Stomach (tissue), 19 donors: ENCODE measurements around the gene FLOT2. TPM values are rescaled to one million over a fixed set of nuclear protein-coding genes. Genes with fewer than 3 reads are reported as not detected.

Experiments used
- DNase-seq, 2 donors: peaks; one replicate each; pipeline versions ENCODE4 v3.0.0 to v3.0.0-alpha.2; 2013 to 2019
- H3K27ac ChIP-seq, 5 donors: fragments of 200-600 bp in 4 of 5; sonication (generic) in 4 of 5; one replicate each; pipeline ENCODE4 v1.5.1; 2013 to 2019; ENCODE audit warnings: mild to moderate bottlenecking in 1 of 5, moderate library complexity in 1 of 5
- H3K27me3 ChIP-seq, 3 donors: fragments of 200-600 bp; sonication (generic); one replicate each; pipeline ENCODE4 v1.5.1; 2017 to 2019; ENCODE audit warnings: mixed run types in 1 of 3
- H3K36me3 ChIP-seq, 4 donors: fragments of 200-600 bp; sonication (generic); 1 replicate in 3 of 4; 2 replicates in 1 of 4; pipeline ENCODE4 v1.5.1; 2016 to 2019
- H3K4me1 ChIP-seq, 4 donors: fragments of 200-600 bp; sonication (generic); one replicate each; pipeline ENCODE4 v1.5.1; 2016 to 2019
- H3K4me3 ChIP-seq, 4 donors: fragments of 200-600 bp; sonication (generic) in 3 of 4; one replicate each; pipeline ENCODE4 v1.5.1; 2016 to 2019; ENCODE audit warnings: mild to moderate bottlenecking in 1 of 4
- H3K9me3 ChIP-seq, 4 donors: fragments of 200-600 bp; sonication (generic); one replicate each; pipeline ENCODE4 v1.5.1; 2016 to 2019
- EP300 ChIP-seq: sonication (generic); formaldehyde crosslinking; IDR thresholded peaks from one replicate; pipeline ENCODE4 v1.6.1; 2017; ENCODE audit warnings: antibody characterized with exemption
- POLR2A ChIP-seq, 4 donors: fragments of 450-650 bp; IDR thresholded peaks; one replicate each; pipeline ENCODE4 v1.6.1; 2016; ENCODE audit warnings: antibody characterized with exemption in 4 of 4, control low read depth in 2 of 4, mild to moderate bottlenecking in 1 of 4, moderate library complexity in 1 of 4
- POLR2AphosphoS5 ChIP-seq, 3 donors: sonication (generic); formaldehyde crosslinking; IDR thresholded peaks; one replicate each; pipeline ENCODE4 v1.6.1; 2016; ENCODE audit warnings: antibody characterized with exemption in 3 of 3
- WGBS, 5 donors: extraction: QIAGEN DNeasy Blood & Tissue Kit in 3 of 5; methylation state at CpG; one replicate each; pipeline versions ENCODE4 v1.1.5 to v1.1.7; 2013 to 2018; 5-methylcytosine and 5-hydroxymethylcytosine counted together
- intact Hi-C: fragments of 100-400 bp; cut with DNase I; formaldehyde crosslinking; loops from one replicate; pipeline ENCODE4 v1.15.1; 2023; ENCODE audit warnings: low total_unique reads
- long read RNA-seq, 10 donors: transcript quantifications; one replicate each; lab custom pipeline, GENCODE V29; 2026
- polyA plus RNA-seq, 3 donors: library from polyadenylated mRNA; stranded (reverse); fragments of 200-250 nt; gene quantifications; one replicate each; pipeline ENCODE4 v1.2.3, GENCODE V29; 2013
- total RNA-seq, 5 donors: library from RNA; depleted of rRNA; stranded (reverse); fragments of >200 nt; gene quantifications; one replicate each; pipeline versions ENCODE4 v1.1.0 to v1.2.3, GENCODE V29; 2014 to 2016
- TF ChIP-seq, protein P1 (sequence below), 7 experiments: fragments of 450-650 bp in 4 of 7; fragments of 200-600 bp in 3 of 7; sonication (generic) in 3 of 7; IDR thresholded peaks; one replicate each; pipeline ENCODE4 v1.5.1; 2016 to 2019; ENCODE audit warnings: antibody characterized with exemption in 7 of 7, control low read depth in 2 of 7, mild to moderate bottlenecking in 1 of 7
- donor health status: healthy with polysubstance abuse.
- donor health status: Bipolar disorder and iron deficiency.
- donor health status: healthy.

The FLOT2 gene, protein sequence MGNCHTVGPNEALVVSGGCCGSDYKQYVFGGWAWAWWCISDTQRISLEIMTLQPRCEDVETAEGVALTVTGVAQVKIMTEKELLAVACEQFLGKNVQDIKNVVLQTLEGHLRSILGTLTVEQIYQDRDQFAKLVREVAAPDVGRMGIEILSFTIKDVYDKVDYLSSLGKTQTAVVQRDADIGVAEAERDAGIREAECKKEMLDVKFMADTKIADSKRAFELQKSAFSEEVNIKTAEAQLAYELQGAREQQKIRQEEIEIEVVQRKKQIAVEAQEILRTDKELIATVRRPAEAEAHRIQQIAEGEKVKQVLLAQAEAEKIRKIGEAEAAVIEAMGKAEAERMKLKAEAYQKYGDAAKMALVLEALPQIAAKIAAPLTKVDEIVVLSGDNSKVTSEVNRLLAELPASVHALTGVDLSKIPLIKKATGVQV
- total RNA-seq, result 10 to 100 TPM; 19.5 to 80.5 (median 42.4) TPM
- polyA plus RNA-seq, result 10 to 100 TPM; 32.1 to 43.2 (median 37.0) TPM
- long read RNA-seq, donor 1, partial matches to known transcripts, result 0 of 7 reads
- long read RNA-seq, donor 1, other reads (novel, unspliced or antisense), result 0 of 7 reads
- long read RNA-seq, donor 2, transcript FLOT2-210 (11 exons, 2,585 nt), result minor isoform, 6 of 22 reads
- long read RNA-seq, donor 2, transcript FLOT2-202 (11 exons, 2,618 nt), result major isoform, 16 of 22 reads
- long read RNA-seq, donor 2, partial matches to known transcripts, result 0 of 22 reads
- long read RNA-seq, donor 2, other reads (novel, unspliced or antisense), result 0 of 22 reads
- long read RNA-seq, donor 3, transcript FLOT2-202 (11 exons, 2,618 nt), result major isoform, 8 of 9 reads
- long read RNA-seq, donor 3, partial matches to known transcripts, result 0 of 9 reads
- long read RNA-seq, donor 3, other reads (novel, unspliced or antisense), result 0 of 9 reads
- long read RNA-seq, donor 4, result 0 reads
- long read RNA-seq, donor 5, transcript FLOT2-202 (11 exons, 2,618 nt), result major isoform, 7 of 8 reads
- long read RNA-seq, donor 5, partial matches to known transcripts, result 0 of 8 reads
- long read RNA-seq, donor 5, other reads (novel, unspliced or antisense), result 0 of 8 reads
- long read RNA-seq, donor 6, transcript FLOT2-202 (11 exons, 2,618 nt), result major isoform, 36 of 44 reads
- long read RNA-seq, donor 6, partial matches to known transcripts, result 5 of 44 reads
- long read RNA-seq, donor 6, other reads (novel, unspliced or antisense), result 0 of 44 reads
- long read RNA-seq, donor 7, transcript FLOT2-202 (11 exons, 2,618 nt), result major isoform, 10 of 11 reads
- long read RNA-seq, donor 7, partial matches to known transcripts, result 0 of 11 reads
- long read RNA-seq, donor 7, other reads (novel, unspliced or antisense), result 0 of 11 reads
- long read RNA-seq, donor 8, transcript FLOT2-202 (11 exons, 2,618 nt), result major isoform, 11 of 13 reads
- long read RNA-seq, donor 8, partial matches to known transcripts, result 0 of 13 reads
- long read RNA-seq, donor 8, other reads (novel, unspliced or antisense), result 0 of 13 reads
- long read RNA-seq, donor 9, transcript FLOT2-202 (11 exons, 2,618 nt), result major isoform, 5 of 5 reads
- long read RNA-seq, donor 9, partial matches to known transcripts, result 0 of 5 reads
- long read RNA-seq, donor 9, other reads (novel, unspliced or antisense), result 0 of 5 reads
- long read RNA-seq, donor 10, partial matches to known transcripts, result 0 of 3 reads
- long read RNA-seq, donor 10, other reads (novel, unspliced or antisense), result 0 of 3 reads

DNA sequence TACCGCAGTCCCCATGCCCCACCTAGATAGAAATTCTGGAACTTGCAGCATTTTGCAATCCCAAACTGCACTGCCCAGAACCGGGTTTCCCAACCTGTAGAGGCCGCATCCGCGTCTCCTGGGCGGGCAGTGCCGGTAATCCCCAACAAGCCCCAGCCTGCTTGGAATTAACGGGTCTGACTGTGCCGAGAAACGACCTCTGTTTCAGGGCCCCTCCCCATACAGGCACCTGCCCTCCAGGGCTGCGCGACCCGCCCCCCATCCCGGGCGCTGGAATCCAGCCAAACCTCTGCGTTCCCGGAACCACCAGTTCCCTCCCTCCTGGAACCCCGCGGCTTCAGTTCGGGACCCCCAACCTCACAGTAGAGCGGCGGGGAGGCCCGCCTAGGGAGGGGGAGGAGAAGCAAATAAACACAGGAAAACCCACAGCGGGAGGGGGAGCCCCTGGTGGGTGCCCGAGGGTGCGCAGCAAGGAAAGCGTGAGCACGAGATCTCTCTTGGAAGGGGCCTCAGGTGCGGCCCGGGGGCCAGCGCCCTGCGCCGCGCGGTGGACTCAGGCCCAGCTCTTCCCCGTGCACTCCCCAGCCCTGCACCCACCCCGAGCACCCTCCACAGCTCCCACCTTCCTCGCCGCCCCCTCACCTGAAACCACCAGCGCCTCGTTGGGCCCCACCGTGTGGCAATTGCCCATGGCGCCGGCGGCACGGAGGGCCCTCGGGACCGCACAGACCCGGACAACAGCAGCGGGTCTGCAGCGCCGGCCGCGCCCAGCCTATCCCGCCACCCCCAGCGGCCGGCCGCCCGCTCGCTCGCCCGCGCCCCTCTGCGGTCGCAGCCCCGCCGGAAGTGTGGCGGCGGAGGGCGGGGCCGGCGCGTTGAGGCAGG, at the start of gene FLOT2:
TSS of gene FLOT2 (minus strand) at position 850 of the 885 bp plus-strand sequence. CDS start at position 691, 159 bp downstream.
- WGBS, 5 donors, result 0 to 1% (median 0%) methylated on average over 34 to 73 of the region's 73 CpGs
- DNase-seq, result peak; percentile 54 to 89
- intact Hi-C loops, result no loop called here

DNA sequence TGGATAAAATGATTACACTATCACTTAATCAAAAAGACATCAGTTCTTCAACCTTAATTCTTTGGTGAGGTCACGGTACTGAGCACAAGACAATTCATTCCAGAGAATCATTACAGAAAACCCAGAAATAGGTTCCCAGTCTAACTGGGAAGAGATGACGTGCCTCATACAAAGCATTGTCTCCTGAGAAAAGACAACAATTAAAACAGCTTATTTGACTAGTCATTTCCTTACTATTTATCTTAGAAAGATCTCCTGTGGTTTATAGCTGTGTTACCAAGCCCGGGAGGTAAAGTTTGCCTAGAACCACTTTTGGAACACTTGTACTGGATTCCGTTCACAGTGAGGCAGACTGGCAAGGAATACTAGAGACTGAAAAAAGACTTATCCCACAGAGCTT, 48.7 kb upstream of the FLOT2 start:
- Histone ChIP-seq H3K27ac (peak overlapping the region in 4 of 5 donors; percentile 24 to 99 (median 46)), H3K36me3 (peaks cover 6 to 31% (median 15%) of the 10 kb centered on the region in 4 donors), H3K4me3 (no peak overlapping the region), H3K27me3 (no peaks in the 10 kb centered on the region), H3K9me3 (no peaks in the 10 kb centered on the region), H3K4me1 (peaks cover 45 to 73% (median 59%) of the 10 kb centered on the region in 4 donors)
- TF ChIP-seq POLR2AphosphoS5 (IDR thresholded peaks at IDR 0.05) (no peak), POLR2A (IDR thresholded peaks at IDR 0.05) (no peak), EP300 (no peak)
- TF ChIP-seq, protein P1, sequence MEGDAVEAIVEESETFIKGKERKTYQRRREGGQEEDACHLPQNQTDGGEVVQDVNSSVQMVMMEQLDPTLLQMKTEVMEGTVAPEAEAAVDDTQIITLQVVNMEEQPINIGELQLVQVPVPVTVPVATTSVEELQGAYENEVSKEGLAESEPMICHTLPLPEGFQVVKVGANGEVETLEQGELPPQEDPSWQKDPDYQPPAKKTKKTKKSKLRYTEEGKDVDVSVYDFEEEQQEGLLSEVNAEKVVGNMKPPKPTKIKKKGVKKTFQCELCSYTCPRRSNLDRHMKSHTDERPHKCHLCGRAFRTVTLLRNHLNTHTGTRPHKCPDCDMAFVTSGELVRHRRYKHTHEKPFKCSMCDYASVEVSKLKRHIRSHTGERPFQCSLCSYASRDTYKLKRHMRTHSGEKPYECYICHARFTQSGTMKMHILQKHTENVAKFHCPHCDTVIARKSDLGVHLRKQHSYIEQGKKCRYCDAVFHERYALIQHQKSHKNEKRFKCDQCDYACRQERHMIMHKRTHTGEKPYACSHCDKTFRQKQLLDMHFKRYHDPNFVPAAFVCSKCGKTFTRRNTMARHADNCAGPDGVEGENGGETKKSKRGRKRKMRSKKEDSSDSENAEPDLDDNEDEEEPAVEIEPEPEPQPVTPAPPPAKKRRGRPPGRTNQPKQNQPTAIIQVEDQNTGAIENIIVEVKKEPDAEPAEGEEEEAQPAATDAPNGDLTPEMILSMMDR (IDR thresholded peaks at IDR 0.05), result no peak
- WGBS, 5 donors, result 32 to 44% (median 35%) methylated on average over 4 of the region's 4 CpGs
- DNase-seq, result no peak
- intact Hi-C loops, result no loop called here

More for the DNA sequence above, at the start of gene FLOT2:
- H3K27me3 ChIP-seq, result no peaks in the 10 kb centered on the region
- peak within 1 kb of the TSS; percentile 90 to 98 (median 92) for H3K4me3 ChIP-seq
- peak within 1 kb of the TSS; percentile 91 to 97 (median 95) for H3K27ac ChIP-seq
- no peaks in the 10 kb centered on the region for H3K36me3 ChIP-seq
- H3K9me3 ChIP-seq, result no peaks in the 10 kb centered on the region
- peaks cover 25 to 74% (median 54%) of the 10 kb centered on the region in 4 donors for H3K4me1 ChIP-seq
- TF ChIP-seq EP300 (no peak), POLR2AphosphoS5 (IDR thresholded peaks at IDR 0.05) (peak in 2 of 3 donors; percentile 55 to 62), POLR2A (IDR thresholded peaks at IDR 0.05) (no peak)
- TF ChIP-seq, protein P1 (IDR thresholded peaks at IDR 0.05), result peak in 2 of 7 experiments; percentile 17 to 20

DNA sequence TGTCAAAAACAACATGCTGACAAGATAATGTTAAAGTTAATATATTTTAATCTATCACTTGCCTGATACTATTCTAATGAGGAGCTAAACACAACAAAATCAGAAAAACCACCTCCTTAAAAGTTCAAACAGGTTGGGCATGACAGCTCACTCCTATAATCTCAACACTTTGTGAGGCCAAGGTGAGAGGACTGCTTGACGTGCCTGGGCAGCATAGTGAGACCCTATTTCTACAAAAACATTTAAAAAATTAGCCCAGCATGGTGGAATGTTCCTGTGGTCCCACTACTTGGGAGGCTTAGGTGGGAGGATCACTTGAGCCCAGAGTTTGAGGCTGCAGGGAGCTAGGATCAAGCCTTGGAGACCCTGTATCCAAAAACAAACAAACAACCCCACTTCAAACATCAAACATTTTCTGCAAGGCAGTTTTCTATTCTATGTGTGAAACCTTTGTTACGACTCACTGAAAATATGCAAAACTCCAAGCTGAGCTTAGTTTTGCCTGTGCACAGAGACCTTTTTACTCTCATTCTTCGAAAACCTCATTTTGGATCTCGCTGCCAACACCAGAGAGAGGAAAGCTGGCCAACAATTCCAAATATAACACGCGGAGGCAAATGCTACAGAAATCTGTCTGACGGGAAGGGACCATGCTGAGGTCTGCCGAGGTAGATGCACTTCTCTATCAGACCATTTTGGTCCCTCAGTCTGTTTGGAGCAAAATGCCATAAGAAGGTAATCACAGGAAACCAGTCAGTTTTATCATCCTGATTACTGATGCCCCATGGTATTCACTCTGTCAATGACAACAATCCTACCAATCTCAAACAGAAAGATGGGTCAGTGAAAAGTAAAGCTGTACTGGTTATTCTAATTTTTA, 47.6 kb upstream of the FLOT2 start:
- intact Hi-C loops, result no loop called here
- Histone ChIP-seq H3K9me3 (no peaks in the 10 kb centered on the region), H3K4me3 (peak overlapping the region in 1 of 4 donors; percentile 10), H3K27me3 (no peaks in the 10 kb centered on the region), H3K36me3 (peaks cover 6 to 33% (median 16%) of the 10 kb centered on the region in 4 donors), H3K27ac (peak overlapping the region in 3 of 5 donors; percentile 33 to 99 (median 58)), H3K4me1 (peaks cover 53 to 84% (median 70%) of the 10 kb centered on the region in 4 donors)
- TF ChIP-seq POLR2AphosphoS5 (IDR thresholded peaks at IDR 0.05) (no peak), POLR2A (IDR thresholded peaks at IDR 0.05) (no peak), EP300 (no peak)
- TF ChIP-seq, protein P1 (IDR thresholded peaks at IDR 0.05), result no peak
- no peak for DNase-seq
- WGBS, 5 donors, result 38 to 65% (median 61%) methylated on average over 8 of the region's 8 CpGs
